OCI-LY1 (cell line): ENCODE results near the gene INAVA.

Source experiments
- H2AFZ ChIP-seq: fragments of 200-600 bp; sonication (generic), shearing (Covaris generic); 2 replicates; pipeline ENCODE4 v1.6.0; 2014; ENCODE audit warnings: antibody characterized with exemption, mild to moderate bottlenecking, low read length
- H3F3A ChIP-seq: fragments of 200-600 bp; sonication (generic), shearing (Covaris generic); 2 replicates; pipeline ENCODE4 v1.6.0; 2014; ENCODE audit warnings: mild to moderate bottlenecking, antibody characterized with exemption, low read length, moderate library complexity; ENCODE audit not compliant: insufficient read depth
- H3K27ac ChIP-seq: fragments of 200-600 bp; sonication (generic); 2 replicates; pipeline ENCODE4 v1.5.1; 2014; ENCODE audit warnings: low read length, mixed run types, mild to moderate bottlenecking, low read depth; ENCODE audit not compliant: poor library complexity, severe bottlenecking
- H3K27me3 ChIP-seq: fragments of 200-600 bp; sonication (generic); 2 replicates; pipeline ENCODE4 v1.6.0; 2014; ENCODE audit warnings: antibody characterized with exemption, mild to moderate bottlenecking, low read length, moderate library complexity; ENCODE audit not compliant: insufficient read depth
- H3K36me3 ChIP-seq: fragments of 200-600 bp; sonication (generic); 2 replicates; pipeline ENCODE4 v1.6.1; 2014; ENCODE audit warnings: mild to moderate bottlenecking, antibody characterized with exemption, low read length, moderate library complexity, mixed read lengths; ENCODE audit not compliant: insufficient read depth
- H3K4me1 ChIP-seq: fragments of 200-600 bp; sonication (generic); 2 replicates; pipeline ENCODE4 v1.5.1; 2014; ENCODE audit warnings: mild to moderate bottlenecking, low read length, moderate library complexity; ENCODE audit not compliant: insufficient read depth, severe bottlenecking
- H3K4me2 ChIP-seq: fragments of 200-600 bp; sonication (generic), shearing (Covaris generic); 2 replicates; pipeline ENCODE4 v1.6.1; 2014; ENCODE audit warnings: low read length
- H3K4me3 ChIP-seq: fragments of 200-600 bp; sonication (generic); 2 replicates; pipeline ENCODE4 v1.5.1; 2014; ENCODE audit warnings: low read length, low read depth, mild to moderate bottlenecking, mixed read lengths; ENCODE audit not compliant: poor library complexity, severe bottlenecking
- H3K79me2 ChIP-seq: fragments of 200-600 bp; shearing (Covaris generic); 2 replicates; pipeline ENCODE4 v1.6.1; 2016; ENCODE audit warnings: mixed run types, low read length, mixed read lengths; ENCODE audit not compliant: insufficient read depth
- H3K9ac ChIP-seq: fragments of 200-600 bp; sonication (generic), shearing (Covaris generic); 2 replicates; pipeline ENCODE4 v1.6.1; 2014; ENCODE audit warnings: mild to moderate bottlenecking, low read length, mixed read lengths
- H3K9me2 ChIP-seq: fragments of 200-600 bp; sonication (generic), shearing (Covaris generic); 2 replicates; pipeline ENCODE4 v1.6.1; 2014; ENCODE audit warnings: low read depth, mild to moderate bottlenecking, low read length, mixed read lengths
- H3K9me3 ChIP-seq: fragments of 200-600 bp; shearing (Covaris generic); 2 replicates; pipeline ENCODE4 v1.6.1; 2014; ENCODE audit warnings: low read length, mixed read lengths
- H4K20me1 ChIP-seq: fragments of 200-600 bp; sonication (generic), shearing (Covaris generic); 2 replicates; pipeline ENCODE4 v1.6.0; 2016; ENCODE audit warnings: mild to moderate bottlenecking, low read length; ENCODE audit not compliant: insufficient read depth
- CTCF ChIP-seq: fragments of 200-600 bp; sonication (generic), shearing (Covaris generic); IDR thresholded peaks from 2 replicates; pipeline ENCODE4 v1.5.1; 2017; ENCODE audit warnings: mild to moderate bottlenecking, antibody characterized with exemption, low read length, moderate library complexity, mixed read lengths
- EZH2 ChIP-seq: fragments of 200-600 bp; sonication (generic), shearing (Covaris generic); IDR thresholded peaks from 2 replicates; pipeline ENCODE4 v1.8.0; 2017; ENCODE audit warnings: borderline replicate concordance, mixed run types, mild to moderate bottlenecking, antibody characterized with exemption, low read length, moderate library complexity, mixed read lengths

Gene INAVA

GRCh38 chr1:200890818-200891773, 3.6 kb upstream of the INAVA start:
- no peak overlapping the region for H2AFZ ChIP-seq
- no peaks in the 10 kb centered on the region for H4K20me1 ChIP-seq
- no peaks in the 10 kb centered on the region for H3K9me2 ChIP-seq
- H3K4me1 ChIP-seq = no peaks in the 10 kb centered on the region
- no peak overlapping the region for H3K9ac ChIP-seq
- H3K79me2 ChIP-seq = no peaks in the 10 kb centered on the region
- no peak for TF ChIP-seq EZH2
- peak; percentile 35 for TF ChIP-seq CTCF
- no peak overlapping the region for H3K4me2 ChIP-seq
- no peaks in the 10 kb centered on the region for H3K36me3 ChIP-seq
- H3F3A ChIP-seq = no peaks in the 10 kb centered on the region
- H3K9me3 ChIP-seq = no peaks in the 10 kb centered on the region
- H3K27ac ChIP-seq = no peak overlapping the region
- peaks cover 4% of the 10 kb centered on the region; the same call in 1 of the 2 replicates for H3K27me3 ChIP-seq
- no peak overlapping the region for H3K4me3 ChIP-seq

- no peaks in the 10 kb centered on the region for H3K79me2 ChIP-seq
- no peaks in the 10 kb centered on the region for H3K4me1 ChIP-seq
- no peaks in the 10 kb centered on the region for H3K9me2 ChIP-seq
- H4K20me1 ChIP-seq = no peaks in the 10 kb centered on the region
- peaks cover 4% of the 10 kb centered on the region; the same call in 1 of the 2 replicates for H3K27me3 ChIP-seq
- H3F3A ChIP-seq = no peaks in the 10 kb centered on the region
- no peak overlapping the region for H3K4me3 ChIP-seq
- H2AFZ ChIP-seq = no peak overlapping the region
- H3K36me3 ChIP-seq = no peaks in the 10 kb centered on the region
- no peaks in the 10 kb centered on the region for H3K9me3 ChIP-seq
- no peak overlapping the region for H3K27ac ChIP-seq
- no peak overlapping the region for H3K9ac ChIP-seq
- H3K4me2 ChIP-seq = no peak overlapping the region
- TF ChIP-seq EZH2 = no peak
- TF ChIP-seq CTCF = no peak
Observed at GRCh38 chr1:200891774-200892157, 2.9 kb upstream of the INAVA start.

GRCh38 chr1:200892546-200892945, 2.2 kb upstream of the INAVA start:
- no peak overlapping the region for H3K4me2 ChIP-seq
- no peaks in the 10 kb centered on the region for H4K20me1 ChIP-seq
- H3K9ac ChIP-seq = no peak overlapping the region
- peaks cover 4% of the 10 kb centered on the region; the same call in 1 of the 2 replicates for H3K27me3 ChIP-seq
- H3K4me1 ChIP-seq = no peaks in the 10 kb centered on the region
- no peaks in the 10 kb centered on the region for H3F3A ChIP-seq
- no peaks in the 10 kb centered on the region for H3K79me2 ChIP-seq
- TF ChIP-seq CTCF (no peak), EZH2 (no peak)
- H3K9me2 ChIP-seq = no peaks in the 10 kb centered on the region
- H3K36me3 ChIP-seq = no peaks in the 10 kb centered on the region
- H3K4me3 ChIP-seq = no peak overlapping the region
- no peak overlapping the region for H3K27ac ChIP-seq
- no peaks in the 10 kb centered on the region for H3K9me3 ChIP-seq
- H2AFZ ChIP-seq = no peak overlapping the region
